Mucosa of descending colon (tissue), 3 donors: ENCODE measurements around the gene CDH15. TPM values are rescaled to one million over a fixed set of nuclear protein-coding genes. Genes with fewer than 3 reads are reported as not detected.

Experiments
- ATAC-seq: fragments of 200-7000 bp; cut with Tn5 transposase; one replicate; pipeline ENCODE4 v1.9.1; 2020; ENCODE audit warnings: mild to moderate bottlenecking, moderate library complexity
- DNase-seq, 3 donors: peaks; one replicate each; pipeline ENCODE4 v3.0.0-alpha.2; 2020
- H3K36me3 ChIP-seq: fragments of 200-600 bp; one replicate; pipeline ENCODE4 v1.8.0; 2021; ENCODE audit warnings: low read depth, mild to moderate bottlenecking
- H3K4me1 ChIP-seq: fragments of 200-600 bp; one replicate; pipeline ENCODE4 v1.8.0; 2021; ENCODE audit warnings: low read depth, mild to moderate bottlenecking
- H3K4me3 ChIP-seq: fragments of 200-600 bp; one replicate; pipeline ENCODE4 v1.8.0; 2021; ENCODE audit warnings: mild to moderate bottlenecking
- H3K9me3 ChIP-seq: fragments of 200-600 bp; one replicate; pipeline ENCODE4 v1.8.0; 2021; ENCODE audit warnings: mild to moderate bottlenecking
- intact Hi-C, 2 donors: fragments of 100-400 bp; cut with DNase I in 1 of 2; cut with micrococcal nuclease in 1 of 2; formaldehyde crosslinking; loops; one replicate each; pipeline versions ENCODE4 v1.11.0 to v1.11.1; 2022; cut with DNase I, micrococcal nuclease
- total RNA-seq, 3 donors: library from RNA; stranded (reverse); fragmentation: NEBNext Ultra II Directional in 2 of 3; extraction: Animal tissue kit (Norgen Biotek cat#: 25700) in 2 of 3; gene quantifications; one replicate each; pipeline versions ENCODE4 v1.2.1 to v1.2.4, GENCODE V29; 2021 to 2023
- TF ChIP-seq, protein P1 (sequence below): fragments of 200-600 bp; IDR thresholded peaks from one replicate; pipeline ENCODE4 v1.8.0; 2022; ENCODE audit warnings: antibody characterized with exemption, mild to moderate bottlenecking
- donor health status: DM: no; HTN: no; CAD: no; lungs with moderate emphysema.
- donor health status: DM: no; HTN: no; CAD: no.
- donor health status: DM: no; HTN: yes; CAD: no.

Gene CDH15
- total RNA-seq, 3 donors from 2014 or later, result not detected

DNA sequence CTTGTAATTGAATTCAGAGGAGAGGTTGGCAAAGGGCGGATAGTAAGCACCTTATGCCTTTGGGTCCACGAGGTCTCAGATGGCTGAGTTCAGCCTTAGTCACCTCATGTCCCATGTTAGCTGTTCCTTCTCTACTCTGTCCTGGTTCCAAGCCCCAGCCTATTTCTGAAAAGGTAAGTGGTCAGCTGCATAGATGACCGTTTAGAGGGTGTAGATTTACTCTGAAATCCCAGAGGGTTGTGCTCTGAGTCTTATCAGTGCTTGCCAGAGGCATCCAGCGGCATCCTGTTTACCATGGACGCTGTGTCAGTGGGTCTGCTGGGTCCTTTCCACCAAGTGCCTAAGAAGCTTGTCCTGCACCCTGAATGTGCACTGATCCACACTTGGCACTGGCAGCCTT lies 47.8 kb downstream of the CDH15 start:
- H3K4me1 ChIP-seq, result peaks cover 17% of the 10 kb centered on the region
- intact Hi-C loops, result no loop called here
- no peaks in the 10 kb centered on the region for H3K36me3 ChIP-seq
- H3K4me3 ChIP-seq, result no peak overlapping the region
- TF ChIP-seq, protein P1, sequence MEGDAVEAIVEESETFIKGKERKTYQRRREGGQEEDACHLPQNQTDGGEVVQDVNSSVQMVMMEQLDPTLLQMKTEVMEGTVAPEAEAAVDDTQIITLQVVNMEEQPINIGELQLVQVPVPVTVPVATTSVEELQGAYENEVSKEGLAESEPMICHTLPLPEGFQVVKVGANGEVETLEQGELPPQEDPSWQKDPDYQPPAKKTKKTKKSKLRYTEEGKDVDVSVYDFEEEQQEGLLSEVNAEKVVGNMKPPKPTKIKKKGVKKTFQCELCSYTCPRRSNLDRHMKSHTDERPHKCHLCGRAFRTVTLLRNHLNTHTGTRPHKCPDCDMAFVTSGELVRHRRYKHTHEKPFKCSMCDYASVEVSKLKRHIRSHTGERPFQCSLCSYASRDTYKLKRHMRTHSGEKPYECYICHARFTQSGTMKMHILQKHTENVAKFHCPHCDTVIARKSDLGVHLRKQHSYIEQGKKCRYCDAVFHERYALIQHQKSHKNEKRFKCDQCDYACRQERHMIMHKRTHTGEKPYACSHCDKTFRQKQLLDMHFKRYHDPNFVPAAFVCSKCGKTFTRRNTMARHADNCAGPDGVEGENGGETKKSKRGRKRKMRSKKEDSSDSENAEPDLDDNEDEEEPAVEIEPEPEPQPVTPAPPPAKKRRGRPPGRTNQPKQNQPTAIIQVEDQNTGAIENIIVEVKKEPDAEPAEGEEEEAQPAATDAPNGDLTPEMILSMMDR, result no peak
- H3K9me3 ChIP-seq, result no peaks in the 10 kb centered on the region
- ATAC-seq, result no peak
- no peak for DNase-seq

DNA sequence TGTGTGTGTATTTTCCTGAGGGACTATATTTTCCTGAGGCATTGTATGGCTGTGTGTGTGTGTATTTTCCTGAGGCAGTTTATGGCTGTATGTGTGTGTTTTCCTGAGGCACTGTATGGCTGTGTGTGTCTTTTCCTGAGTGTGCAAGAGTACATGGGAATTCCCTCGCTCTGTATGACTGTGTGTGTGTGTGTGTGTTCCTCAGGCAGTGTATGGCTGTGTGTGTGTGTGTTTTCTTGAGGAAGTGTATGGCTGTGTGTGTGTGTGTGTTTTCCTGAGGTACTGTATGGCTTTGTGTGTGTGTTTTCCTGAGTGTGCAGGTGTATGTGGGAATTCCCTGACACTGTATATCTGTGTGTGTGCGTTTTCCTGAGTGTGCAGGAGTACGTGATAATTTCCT lies 50.1 kb downstream of the CDH15 start:
- Histone ChIP-seq H3K4me3 (no peak overlapping the region), H3K36me3 (peaks cover 9% of the 10 kb centered on the region), H3K9me3 (no peaks in the 10 kb centered on the region), H3K4me1 (peaks cover 10% of the 10 kb centered on the region)
- ATAC-seq (no peak), DNase-seq (no peak)
- TF ChIP-seq, protein P1, result no peak
- intact Hi-C loops, result no loop called here

DNA sequence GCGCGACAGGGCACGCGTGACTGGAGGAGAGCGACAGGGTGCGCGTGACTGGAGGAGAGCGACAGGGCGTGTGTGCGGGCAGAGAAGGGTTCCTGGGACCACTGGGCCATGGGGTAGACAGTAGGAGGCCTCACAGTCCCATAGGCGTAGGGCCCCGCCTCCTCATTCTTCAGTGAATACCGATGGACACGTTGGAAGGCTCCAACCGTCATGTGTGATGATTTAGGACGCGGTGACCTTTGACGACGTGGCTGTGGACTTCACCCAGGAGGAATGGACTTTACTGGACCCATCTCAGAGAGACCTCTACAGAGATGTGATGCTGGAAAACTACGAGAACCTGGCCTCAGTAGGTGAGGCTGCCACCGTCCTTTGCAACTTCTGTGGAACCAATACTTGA lies 51.4 kb downstream of the CDH15 start:
- intact Hi-C loops, result no loop called here
- TF ChIP-seq, protein P1, result no peak
- DNase-seq (no peak), ATAC-seq (no peak)
- H3K36me3 ChIP-seq, result peaks cover 23% of the 10 kb centered on the region
- peaks cover 11% of the 10 kb centered on the region for H3K9me3 ChIP-seq
- no peak overlapping the region for H3K4me3 ChIP-seq
- H3K4me1 ChIP-seq, result peaks cover 7% of the 10 kb centered on the region

DNA sequence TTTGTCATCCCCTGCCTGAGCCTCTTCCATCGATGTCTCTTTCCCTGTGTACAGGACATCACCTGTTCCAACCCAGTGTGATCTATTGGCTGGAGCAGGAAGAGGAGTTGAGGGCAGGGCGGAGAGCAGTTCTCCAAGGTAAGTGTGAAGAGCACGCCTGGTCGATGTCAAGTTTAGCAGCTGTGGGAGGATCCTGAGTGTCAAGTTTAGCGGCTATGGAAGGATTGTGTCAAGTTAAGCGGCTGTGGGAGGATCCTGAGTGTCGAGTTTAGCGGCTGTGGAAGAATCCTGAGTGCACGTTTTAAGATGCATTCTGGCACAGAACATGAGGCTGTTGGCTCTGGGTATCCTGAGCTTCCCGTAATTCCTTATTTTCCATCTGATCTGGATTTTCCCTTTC lies 53.1 kb downstream of the CDH15 start:
- Histone ChIP-seq H3K4me3 (no peak overlapping the region), H3K36me3 (peaks cover 23% of the 10 kb centered on the region), H3K4me1 (no peaks in the 10 kb centered on the region), H3K9me3 (peaks cover 21% of the 10 kb centered on the region)
- TF ChIP-seq, protein P1, result no peak
- DNase-seq, result no peak
- intact Hi-C loops, result no loop called here
- ATAC-seq, result no peak

DNA sequence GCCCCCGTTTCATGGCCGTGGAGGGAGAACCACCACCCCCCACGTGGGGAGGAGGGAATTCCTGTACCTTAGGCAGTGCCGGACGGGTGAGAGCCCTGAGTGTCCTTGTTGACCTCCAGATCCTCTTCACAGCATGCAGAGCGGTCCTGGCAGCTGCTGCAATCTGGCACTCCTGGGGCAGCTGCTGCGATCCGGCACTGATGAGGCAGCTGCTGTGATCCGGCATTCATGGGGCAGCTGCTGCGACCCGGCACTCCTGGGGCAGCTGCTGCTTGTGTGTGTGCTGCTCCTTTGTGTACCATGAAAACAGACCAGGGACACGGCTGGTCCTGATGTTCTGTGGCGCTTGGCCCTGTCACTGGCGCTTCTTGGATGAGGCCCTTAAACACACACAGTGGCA lies 58.7 kb downstream of the CDH15 start:
- H3K4me3 ChIP-seq, result no peak overlapping the region
- H3K9me3 ChIP-seq, result peaks cover 21% of the 10 kb centered on the region
- intact Hi-C loops, result no loop called here
- no peaks in the 10 kb centered on the region for H3K4me1 ChIP-seq
- TF ChIP-seq, protein P1, result no peak
- DNase-seq, result no peak
- peaks cover 23% of the 10 kb centered on the region for H3K36me3 ChIP-seq
- ATAC-seq, result no peak

DNA sequence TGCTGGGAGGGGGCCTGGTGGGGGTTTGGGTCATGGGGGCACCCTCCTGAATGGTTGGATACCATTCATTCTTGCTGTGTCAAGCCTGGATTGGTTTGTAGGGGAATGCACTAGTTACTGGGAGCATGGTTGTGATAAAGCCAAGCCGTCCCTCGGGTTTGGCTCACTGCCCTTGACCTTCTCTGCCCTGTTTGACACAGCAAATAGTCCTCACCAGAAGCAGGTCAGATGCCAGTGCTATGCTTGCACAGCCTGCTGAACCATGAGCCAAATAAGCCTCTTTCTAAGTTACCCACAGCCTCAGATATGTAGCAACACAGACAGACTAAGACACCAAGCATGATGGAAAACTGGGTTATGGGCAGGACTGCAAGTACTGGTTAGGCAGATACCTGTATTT lies 60.6 kb downstream of the CDH15 start:
- TF ChIP-seq, protein P1, result no peak
- intact Hi-C loops, result no loop called here
- Histone ChIP-seq H3K4me3 (no peak overlapping the region), H3K36me3 (peaks cover 9% of the 10 kb centered on the region), H3K4me1 (no peaks in the 10 kb centered on the region), H3K9me3 (peaks cover 18% of the 10 kb centered on the region)
- no peak for ATAC-seq
- no peak for DNase-seq
